ENCODE measurements around the gene HMGB2.
A peak's percentile ranks its signal among the peaks of the same experiment; 100 is the strongest.

GRCh38 chr4:173318648-173319211 is 15.4 kb downstream of the HMGB2 start:
- TF ChIP-seq CTCF (IDR thresholded peaks at IDR 0.05; ENCODE audit: low read depth, low read length, poor library complexity, severe bottlenecking): peak; percentile 15
- TF ChIP-seq EZH2phosphoT487 (IDR thresholded peaks at IDR 0.05; ENCODE audit: borderline replicate concordance, low read length): no peak
